ENCODE results near the gene AK2. TPM values are rescaled to one million over a fixed set of nuclear protein-coding genes. Genes with fewer than 3 reads are reported as not detected.
A peak's percentile ranks its signal among the peaks of the same experiment; 100 is the strongest.

Gene AK2
- total RNA-seq, 1 experiment from 2014 or later = 213 TPM

DNA sequence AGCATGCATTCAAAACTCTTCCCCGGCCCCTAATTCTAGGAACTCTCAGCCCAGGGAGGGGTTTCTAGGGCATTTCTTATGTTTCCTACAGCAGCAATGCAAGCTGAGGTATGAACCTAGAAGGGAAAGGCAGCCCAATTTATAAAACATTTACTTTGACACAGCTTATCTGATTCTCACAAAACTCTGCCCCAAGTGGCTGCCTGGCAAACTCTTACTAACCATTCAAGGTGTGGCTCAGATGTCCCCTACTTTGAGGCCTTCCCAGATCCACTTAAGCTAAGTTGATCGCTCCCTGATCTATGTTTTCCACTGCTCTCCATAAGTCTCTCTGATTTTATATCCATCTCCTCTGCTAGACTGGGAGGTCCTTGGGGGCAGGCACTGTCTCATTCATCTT is 35.4 kb downstream of the AK2 start:
- Histone ChIP-seq H3K79me2 (ENCODE audit: low read length) (0 out of 2 replicates have a peak, but pooled peaks cover 4% of the 10 kb centered on the region), H3K9me3 (ENCODE audit: low read length) (no peaks in the 10 kb centered on the region), H3K4me1 (ENCODE audit: insufficient read depth, low read length) (peaks cover 24% of the 10 kb centered on the region; the same call in 1 of the 2 replicates), H3K9ac (ENCODE audit: low read length) (no peak overlapping the region), H3K27ac (ENCODE audit: low read length) (0 out of 2 replicates have a peak overlapping the region, but pooled peaks have one; percentile 1), H3F3A (ENCODE audit: low read length, unreplicated experiment) (no peaks in the 10 kb centered on the region), H3K9me2 (replicated peaks; ENCODE audit: low read length) (no peaks in the 10 kb centered on the region), H4K20me1 (ENCODE audit: low read length) (no peaks in the 10 kb centered on the region; the same call in 1 of the 2 replicates), H2AFZ (ENCODE audit: low read length) (no peak overlapping the region), H3K27me3 (ENCODE audit: low read length) (no peaks in the 10 kb centered on the region), H3K36me3 (ENCODE audit: low read depth, low read length) (no peaks in the 10 kb centered on the region), H3K4me2 (ENCODE audit: low read length) (no peak overlapping the region), H3K4me3 (ENCODE audit: low read length) (no peak overlapping the region)
- POLR2A ChIA-PET (ENCODE audit: unreplicated experiment) = interaction anchor here (0.6 kb wide), 1 partner anchor 49 kb away, joined by 3 read pairs; no protein-coding TSS in a partner anchor
- BruUV-seq (replicated peaks) = no TSS peak
- CTCF ChIA-PET = interaction anchor here (1.5 kb wide), 1 partner anchor 49 kb away, joined by 6 read pairs; no protein-coding TSS in a partner anchor
- ATAC-seq (peak; percentile 27; the same call in 1 of the 2 replicates), DNase-seq (peak; percentile 31)
- TF ChIP-seq EZH2 (IDR thresholded peaks at IDR 0.05; ENCODE audit: low read length, unreplicated experiment) = no peak
- TF ChIP-seq, protein P1, sequence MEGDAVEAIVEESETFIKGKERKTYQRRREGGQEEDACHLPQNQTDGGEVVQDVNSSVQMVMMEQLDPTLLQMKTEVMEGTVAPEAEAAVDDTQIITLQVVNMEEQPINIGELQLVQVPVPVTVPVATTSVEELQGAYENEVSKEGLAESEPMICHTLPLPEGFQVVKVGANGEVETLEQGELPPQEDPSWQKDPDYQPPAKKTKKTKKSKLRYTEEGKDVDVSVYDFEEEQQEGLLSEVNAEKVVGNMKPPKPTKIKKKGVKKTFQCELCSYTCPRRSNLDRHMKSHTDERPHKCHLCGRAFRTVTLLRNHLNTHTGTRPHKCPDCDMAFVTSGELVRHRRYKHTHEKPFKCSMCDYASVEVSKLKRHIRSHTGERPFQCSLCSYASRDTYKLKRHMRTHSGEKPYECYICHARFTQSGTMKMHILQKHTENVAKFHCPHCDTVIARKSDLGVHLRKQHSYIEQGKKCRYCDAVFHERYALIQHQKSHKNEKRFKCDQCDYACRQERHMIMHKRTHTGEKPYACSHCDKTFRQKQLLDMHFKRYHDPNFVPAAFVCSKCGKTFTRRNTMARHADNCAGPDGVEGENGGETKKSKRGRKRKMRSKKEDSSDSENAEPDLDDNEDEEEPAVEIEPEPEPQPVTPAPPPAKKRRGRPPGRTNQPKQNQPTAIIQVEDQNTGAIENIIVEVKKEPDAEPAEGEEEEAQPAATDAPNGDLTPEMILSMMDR (conservative IDR thresholded peaks at IDR 0.05; ENCODE audit: low read depth, low read length) = peak; percentile 49; the same call in 1 of the 2 replicates
- TF ChIP-seq EZH2phosphoT487 (IDR thresholded peaks at IDR 0.05; ENCODE audit: borderline replicate concordance, low read length) = no peak
- intact Hi-C loops (cut with micrococcal nuclease) = no loop called here

DNA sequence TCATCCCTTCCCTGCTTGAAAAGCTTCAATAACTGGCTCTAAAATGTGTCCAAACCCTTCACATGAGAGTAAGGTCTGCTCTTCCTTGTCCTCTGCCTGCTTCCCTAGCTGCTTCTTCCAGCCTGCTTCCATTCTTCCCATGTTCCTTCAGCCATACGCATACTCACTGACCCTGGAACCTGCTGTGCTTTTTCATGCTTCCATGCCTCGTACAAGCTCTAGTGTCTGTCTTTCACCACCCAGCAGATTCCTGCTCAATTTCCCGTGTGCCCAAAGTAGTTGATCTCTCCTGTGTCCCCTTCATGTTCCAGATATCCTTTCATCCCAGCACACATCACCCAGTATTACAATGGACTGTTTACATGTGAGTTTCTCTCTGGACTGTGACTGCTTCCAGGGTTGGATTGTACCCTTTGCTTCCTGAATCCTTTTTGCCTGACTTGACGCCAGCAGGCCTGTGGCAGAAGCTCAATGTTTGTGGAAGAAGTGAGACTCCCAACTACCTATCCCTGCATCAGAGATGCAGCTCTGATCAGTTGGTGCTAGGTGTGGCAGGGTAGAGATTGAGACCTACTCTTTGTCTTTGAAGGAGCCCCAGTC is 36.2 kb downstream of the AK2 start:
- TF ChIP-seq EZH2phosphoT487 (IDR thresholded peaks at IDR 0.05; ENCODE audit: borderline replicate concordance, low read length) (no peak), EZH2 (IDR thresholded peaks at IDR 0.05; ENCODE audit: low read length, unreplicated experiment) (no peak)
- TF ChIP-seq, protein P1 (conservative IDR thresholded peaks at IDR 0.05; ENCODE audit: low read depth, low read length) = no peak
- DNase-seq (no peak), ATAC-seq (no peak)
- no peak overlapping the region for H3K4me2 ChIP-seq (ENCODE audit: low read length)
- H3K27ac ChIP-seq (ENCODE audit: low read length) = no peak overlapping the region
- peaks cover 23% of the 10 kb centered on the region; the same call in 1 of the 2 replicates for H3K4me1 ChIP-seq (ENCODE audit: insufficient read depth, low read length)
- POLR2A ChIA-PET (ENCODE audit: unreplicated experiment) = no interaction called here
- H3K79me2 ChIP-seq (ENCODE audit: low read length) = 0 out of 2 replicates have a peak, but pooled peaks cover 4% of the 10 kb centered on the region
- H3K36me3 ChIP-seq (ENCODE audit: low read depth, low read length) = no peaks in the 10 kb centered on the region
- H2AFZ ChIP-seq (ENCODE audit: low read length) = no peak overlapping the region
- H3F3A ChIP-seq (ENCODE audit: low read length, unreplicated experiment) = no peaks in the 10 kb centered on the region
- H3K9me3 ChIP-seq (ENCODE audit: low read length) = no peaks in the 10 kb centered on the region
- no peak overlapping the region for H3K4me3 ChIP-seq (ENCODE audit: low read length)
- intact Hi-C loops (cut with micrococcal nuclease) = no loop called here
- no peaks in the 10 kb centered on the region for H3K27me3 ChIP-seq (ENCODE audit: low read length)
- no peaks in the 10 kb centered on the region; the same call in 1 of the 2 replicates for H4K20me1 ChIP-seq (ENCODE audit: low read length)
- no peaks in the 10 kb centered on the region for H3K9me2 ChIP-seq (replicated peaks; ENCODE audit: low read length)
- H3K9ac ChIP-seq (ENCODE audit: low read length) = no peak overlapping the region
- CTCF ChIA-PET = interaction anchor here (0.6 to 1.5 kb wide), 3 partner anchors 50 to 78 kb away, joined by 3 to 6 read pairs (median 4); no protein-coding TSS in a partner anchor
- BruUV-seq (replicated peaks) = no TSS peak

DNA sequence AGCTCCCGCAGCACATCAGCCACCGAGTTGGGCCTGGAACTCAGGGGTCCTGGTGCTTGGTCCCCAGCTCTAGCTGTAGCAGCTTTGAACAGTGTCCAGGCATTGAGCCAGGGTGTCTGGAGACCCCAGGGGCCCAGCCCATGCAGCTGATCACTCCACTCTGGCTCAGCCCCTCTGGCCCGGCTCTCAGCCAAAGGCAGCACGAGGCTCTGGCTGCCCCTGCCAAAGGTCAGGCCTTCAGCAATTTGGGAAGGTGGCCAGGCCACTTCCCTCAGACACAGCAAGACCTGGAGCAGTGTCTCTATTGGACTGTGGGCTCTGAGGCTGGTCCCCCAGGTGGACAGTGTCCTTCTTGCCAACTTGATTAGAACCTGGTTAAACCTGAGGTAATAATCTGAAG is 37.7 kb downstream of the AK2 start:
- ChIA-PET CTCF (no interaction called here), POLR2A (ENCODE audit: unreplicated experiment) (no interaction called here)
- Histone ChIP-seq H3K4me3 (ENCODE audit: low read length) (no peak overlapping the region), H3K4me1 (ENCODE audit: insufficient read depth, low read length) (peaks cover 11% of the 10 kb centered on the region; the same call in 1 of the 2 replicates), H3K9ac (ENCODE audit: low read length) (no peak overlapping the region), H3K79me2 (ENCODE audit: low read length) (no peaks in the 10 kb centered on the region), H3K27me3 (ENCODE audit: low read length) (no peaks in the 10 kb centered on the region), H3F3A (ENCODE audit: low read length, unreplicated experiment) (no peaks in the 10 kb centered on the region), H3K9me2 (replicated peaks; ENCODE audit: low read length) (no peaks in the 10 kb centered on the region), H2AFZ (ENCODE audit: low read length) (no peak overlapping the region), H3K36me3 (ENCODE audit: low read depth, low read length) (no peaks in the 10 kb centered on the region), H4K20me1 (ENCODE audit: low read length) (no peaks in the 10 kb centered on the region), H3K4me2 (ENCODE audit: low read length) (no peak overlapping the region), H3K27ac (ENCODE audit: low read length) (no peak overlapping the region), H3K9me3 (ENCODE audit: low read length) (no peaks in the 10 kb centered on the region)
- BruUV-seq (replicated peaks) = no TSS peak
- intact Hi-C loops (cut with micrococcal nuclease) = no loop called here
- ATAC-seq (no peak), DNase-seq (no peak)
- TF ChIP-seq EZH2 (IDR thresholded peaks at IDR 0.05; ENCODE audit: low read length, unreplicated experiment) (no peak), EZH2phosphoT487 (IDR thresholded peaks at IDR 0.05; ENCODE audit: borderline replicate concordance, low read length) (no peak)
- TF ChIP-seq, protein P1 (conservative IDR thresholded peaks at IDR 0.05; ENCODE audit: low read depth, low read length) = no peak

Measured in PC-3 (cell line).